HG03565 (cell line): ENCODE data around the gene OGFRL1.

ENCODE experiments used
- ATAC-seq: cut with Tn5 transposase; IDR thresholded peaks from one replicate; pipeline ENCODE4 v1.9.1; 2021; ENCODE audit warnings: mild to moderate bottlenecking, moderate library complexity; ENCODE audit not compliant: unreplicated experiment

The OGFRL1 gene

GRCh38 chr6:71332012-71332411, 43.4 kb downstream of the OGFRL1 start:
- ATAC-seq = no peak

GRCh38 chr6:71333050-71333449, 44.4 kb downstream of the OGFRL1 start:
- no peak for ATAC-seq

GRCh38 chr6:71333697-71334096, 45.1 kb downstream of the OGFRL1 start:
- ATAC-seq = no peak

GRCh38 chr6:71334768-71335167, 46.2 kb downstream of the OGFRL1 start:
- peak; percentile 65 for ATAC-seq

GRCh38 chr6:71335544-71335943, 46.9 kb downstream of the OGFRL1 start:
- no peak for ATAC-seq

- ATAC-seq = no peak
Observed at GRCh38 chr6:71336901-71337300, 48.3 kb downstream of the OGFRL1 start.

- ATAC-seq = no peak
Observed at GRCh38 chr6:71338540-71339316, 50.1 kb downstream of the OGFRL1 start.

GRCh38 chr6:71342772-71343171, 54.2 kb downstream of the OGFRL1 start:
- no peak for ATAC-seq

- no peak for ATAC-seq
Observed at GRCh38 chr6:71345476-71346333, 57.1 kb downstream of the OGFRL1 start.

GRCh38 chr6:71346334-71346694, 57.7 kb downstream of the OGFRL1 start:
- ATAC-seq = no peak

- no peak for ATAC-seq
Observed at GRCh38 chr6:71347119-71347518, 58.5 kb downstream of the OGFRL1 start.

- ATAC-seq = no peak
Observed at GRCh38 chr6:71349395-71349794, 60.8 kb downstream of the OGFRL1 start.

GRCh38 chr6:71349976-71350615, 61.5 kb downstream of the OGFRL1 start:
- no peak for ATAC-seq

- no peak for ATAC-seq
Observed at GRCh38 chr6:71351190-71351589, 62.6 kb downstream of the OGFRL1 start.
